HepG2 (cell line): ENCODE results near the gene CHMP6. TPM values are rescaled to one million over a fixed set of nuclear protein-coding genes. Genes with fewer than 3 reads are reported as not detected.

Experiments
- ATAC-seq: fragments of 200-7000 bp; cut with Tn5 transposase; 3 replicates; pipeline ENCODE4 v1.9.1; 2020; ENCODE audit warnings: mild to moderate bottlenecking, moderate library complexity
- BruUV-seq: library from RNA; stranded (reverse); fragments of 400-500 nt; replicated peaks from 2 replicates; lab custom pipeline; 2021; lab: Mats Ljungman, UMichigan
- CTCF ChIA-PET: fragments of 300-600 bp; formaldehyde crosslinking; extraction: SDS; loops from one replicate; lab custom pipeline; 2021; ENCODE audit warnings: low total read pairs, inconsistent platforms, low intra/inter-chr PET ratio; lab: Yijun Ruan, JAX
- POLR2A ChIA-PET: fragments of 350-600 bp; sonication (Branson Sonifier 250); formaldehyde crosslinking; loops from one replicate; lab custom pipeline; 2020; ENCODE audit warnings: antibody characterized with exemption, inconsistent platforms; lab: Yijun Ruan, JAX
- DNase-seq: peaks from one replicate; pipeline ENCODE4 v3.0.0-alpha.2; 2015; ENCODE audit warnings: low spot score
- FAIRE-seq: peaks from 3 replicates; lab custom pipeline; 2011; peaks lifted over from hg19 to GRCh38; lab: Jason Lieb, UNC
- H2AFZ ChIP-seq: one replicate; pipeline ENCODE4 v1.6.1; 2011; ENCODE audit warnings: low read length, inconsistent platforms
- H3K27ac ChIP-seq: fragments of 300-600 bp; 3 replicates; pipeline ENCODE4 v1.8.0; 2011; ENCODE audit warnings: mixed run types, mild to moderate bottlenecking, mixed read lengths, low read length, inconsistent platforms; ENCODE audit not compliant: insufficient read depth; ENCODE audit errors: extremely low read length
- H3K27me3 ChIP-seq, 2 experiments: fragments of 200-600 bp in 1 of 2; 2 replicates in 1 of 2; 3 replicates in 1 of 2; pipeline versions ENCODE4 v1.6.0 to v1.8.0; 2011; ENCODE audit warnings: low read length in 2 of 2, mild to moderate bottlenecking in 2 of 2, moderate library complexity in 2 of 2, inconsistent platforms in 1 of 2; ENCODE audit not compliant: insufficient read depth in 2 of 2, control insufficient read depth in 1 of 2
- H3K36me3 ChIP-seq, 2 experiments: fragments of 200-600 bp in 1 of 2; replicated peaks in 1 of 2; 2 replicates in 1 of 2; 3 replicates in 1 of 2; pipeline versions ENCODE4 v1.5.1 to v1.8.0; 2011; ENCODE audit warnings: low read length in 2 of 2, inconsistent platforms in 1 of 2; ENCODE audit not compliant: insufficient read depth in 2 of 2, control insufficient read depth in 1 of 2
- H3K4me1 ChIP-seq: 2 replicates; pipeline ENCODE4 v1.5.1; 2012; ENCODE audit warnings: low read length, inconsistent platforms; ENCODE audit not compliant: insufficient read depth
- H3K4me2 ChIP-seq: 2 replicates; pipeline ENCODE4 v1.6.0; 2011; ENCODE audit warnings: low read depth, low read length, inconsistent platforms
- H3K4me3 ChIP-seq, 3 experiments: fragments of 200-600 bp in 1 of 3; sonication (generic), shearing (Covaris generic) in 1 of 3; replicated peaks in 1 of 3; 2 replicates each; pipeline ENCODE4 v1.5.1; 2011 to 2016; ENCODE audit warnings: low read length in 3 of 3, inconsistent platforms in 2 of 3, low read depth in 2 of 3, mild to moderate bottlenecking in 2 of 3, control low read depth in 1 of 3, mixed read lengths in 1 of 3; ENCODE audit not compliant: insufficient read depth in 1 of 3
- H3K79me2 ChIP-seq: one replicate; pipeline ENCODE4 v1.6.1; 2011; ENCODE audit warnings: low read length, inconsistent platforms; ENCODE audit not compliant: insufficient read depth
- H3K9ac ChIP-seq: 2 replicates; pipeline ENCODE4 v1.6.0; 2011; ENCODE audit warnings: mild to moderate bottlenecking, low read depth, low read length, inconsistent platforms; ENCODE audit not compliant: insufficient read depth
- H3K9me3 ChIP-seq: 2 replicates; pipeline ENCODE4 v1.5.1; 2012; ENCODE audit warnings: mild to moderate bottlenecking, low read length
- H4K20me1 ChIP-seq: 2 replicates; pipeline ENCODE4 v1.6.0; 2011; ENCODE audit warnings: inconsistent platforms, mild to moderate bottlenecking, low read length, moderate library complexity; ENCODE audit not compliant: insufficient read depth
- AHR ChIP-seq: IDR thresholded peaks from 2 replicates; pipeline ENCODE4 v1.6.1; 2018; ENCODE audit warnings: missing genetic modification reagents, missing compliant biosample characterization
- HNRNPK ChIP-seq: fragments of 200-400 bp; formaldehyde crosslinking; IDR thresholded peaks from 2 replicates; pipeline ENCODE4 v1.6.1; 2018; ENCODE audit warnings: low read length, low read depth, moderate library complexity, mild to moderate bottlenecking; ENCODE audit not compliant: poor library complexity, severe bottlenecking
- KLF13 ChIP-seq: sonication (generic); formaldehyde crosslinking; IDR thresholded peaks from 2 replicates; pipeline ENCODE4 v1.4.0; 2020; ENCODE audit warnings: mild to moderate bottlenecking, missing genetic modification reagents
- NCOA1 ChIP-seq: sonication (generic); formaldehyde crosslinking; IDR thresholded peaks from 2 replicates; pipeline ENCODE4 v1.9.0; 2021; ENCODE audit warnings: missing genetic modification reagents
- SP140L ChIP-seq: sonication (generic); formaldehyde crosslinking; IDR thresholded peaks from 2 replicates; pipeline ENCODE4 v1.4.0; 2020; ENCODE audit warnings: missing genetic modification reagents, borderline replicate concordance
- ZFX ChIP-seq: sonication (generic); formaldehyde crosslinking; IDR thresholded peaks from 2 replicates; pipeline ENCODE4 v1.4.0; 2020; ENCODE audit warnings: mild to moderate bottlenecking, low read depth, missing genetic modification reagents, moderate library complexity
- ZIK1 ChIP-seq: sonication (generic); formaldehyde crosslinking; IDR thresholded peaks from 2 replicates; pipeline ENCODE4 v1.5.0; 2020; ENCODE audit warnings: mild to moderate bottlenecking, low read depth, missing genetic modification reagents, borderline replicate concordance
- ZNF274 ChIP-seq: sonication (generic); formaldehyde crosslinking; IDR thresholded peaks from 2 replicates; pipeline ENCODE4 v1.5.1; 2020; ENCODE audit warnings: mild to moderate bottlenecking, missing genetic modification reagents
- whole genome bisulfite sequencing: methylation state at CpG from one replicate; pipeline ENCODE4 v1.1.6; 2017; ENCODE audit warnings: low lambda C conversion rate; 5-methylcytosine and 5-hydroxymethylcytosine counted together
- in situ Hi-C: cut with HindIII; loops from 2 replicates; pipeline ENCODE4 v1.10.0; 2017; ENCODE audit warnings: low pct_unique_long_range_greater_than_20kb; ENCODE audit not compliant: extremely low pct_ligation_motif_present
- intact Hi-C: fragments of 100-400 bp; cut with micrococcal nuclease; formaldehyde crosslinking; loops from one replicate; pipeline ENCODE4 v1.10.0; 2022; ENCODE audit not compliant: unreplicated experiment
- polyA plus RNA-seq, 8 experiments: library from polyadenylated mRNA; depleted of rRNA in 3 of 8; stranded (reverse) in 7 of 8; unstranded in 1 of 8; fragments of >200 nt; fragmentation: Illumina TruSeq in 4 of 8; extraction: Trizol in 4 of 8; gene quantifications; 2 replicates each; pipeline versions ENCODE4 v1.2.1 to v1.2.3, GENCODE V29; 2011 to 2016; ENCODE audit warnings: low read depth in 4 of 8, missing spikeins in 1 of 8, mixed read lengths in 1 of 8; ENCODE audit not compliant: insufficient read depth in 1 of 8
- total RNA-seq, 5 experiments: library from RNA; depleted of rRNA; stranded (reverse); fragments of >200 nt; fragmentation: Illumina TruSeq; extraction: Trizol; gene quantifications; 2 replicates each; pipeline ENCODE4 v1.2.3, GENCODE V29; 2016; ENCODE audit warnings: low read depth in 1 of 5
- TF ChIP-seq, protein P1 (sequence below): sonication (generic); formaldehyde crosslinking; IDR thresholded peaks from one replicate; pipeline ENCODE4 v1.5.1; 2020; ENCODE audit warnings: mild to moderate bottlenecking, missing genetic modification reagents; ENCODE audit errors: not compliant biosample characterization
- TF ChIP-seq, protein P2 (sequence below): sonication (generic); formaldehyde crosslinking; IDR thresholded peaks from 2 replicates; pipeline ENCODE4; 2020; ENCODE audit warnings: missing genetic modification reagents, mild to moderate bottlenecking, borderline replicate concordance

CHMP6 gene
- total and polyA plus RNA-seq, 2 of the 13 experiments (the other 11 are each of a cell fraction or from before 2014, with no cell fraction given) = 11.1 to 24.2 TPM

DNA sequence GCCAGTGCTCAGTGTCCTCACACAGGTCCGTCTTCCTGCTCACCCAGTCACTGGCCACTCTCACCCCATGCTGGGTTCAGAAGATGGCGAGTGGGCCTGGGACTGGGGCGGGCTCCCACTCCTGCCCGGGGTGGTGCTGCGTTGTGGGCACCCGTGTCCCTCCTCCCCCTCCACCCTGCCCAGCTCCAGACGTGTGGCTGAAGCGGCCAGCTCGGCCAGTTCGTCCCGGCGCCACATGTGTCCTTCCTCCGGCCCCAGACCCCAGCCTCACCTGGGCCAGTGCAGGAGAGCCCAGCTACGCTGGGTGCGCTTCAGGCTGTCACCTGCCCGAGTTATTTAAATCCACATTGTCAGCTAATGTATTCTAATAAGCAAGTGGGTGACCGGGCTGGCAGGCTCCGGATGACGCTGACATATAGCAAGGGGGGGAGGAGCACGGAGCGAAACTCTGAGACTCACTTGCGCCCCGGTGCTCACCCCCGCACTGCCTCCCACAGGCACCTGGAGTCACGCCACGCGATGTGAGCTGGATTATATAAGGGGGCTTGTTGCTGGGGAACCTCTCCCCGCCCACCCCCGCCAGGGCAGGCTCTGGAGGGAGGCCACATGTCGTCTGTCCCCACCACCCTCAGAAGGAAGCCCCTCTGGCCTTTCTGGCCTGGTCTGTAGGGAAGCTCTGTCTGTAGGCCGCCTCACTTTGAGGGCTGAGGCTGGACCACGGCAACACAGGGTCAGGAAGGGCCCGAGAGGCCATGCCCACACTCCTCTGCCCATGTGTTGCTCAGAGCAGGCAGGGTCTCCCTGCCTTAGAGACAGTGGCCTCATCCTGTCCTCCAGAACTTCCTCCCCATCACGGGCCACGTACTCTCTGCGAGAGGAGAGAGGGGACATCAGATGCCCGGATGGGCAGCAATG, 36.2 kb downstream of the CHMP6 start:
- POLR2A ChIA-PET = interaction anchor here (1.8 kb wide), 1 partner anchor 10 kb away, joined by 5 read pairs; no protein-coding TSS in a partner anchor
- CTCF ChIA-PET = no interaction called here
- intact Hi-C loops = no loop called here
- Histone ChIP-seq H3K36me3 (no peaks in the 10 kb centered on the region), H4K20me1 (0 out of 2 replicates have a peak, but pooled peaks cover 1% of the 10 kb centered on the region), H3K9me3 (no peaks in the 10 kb centered on the region), H3K27ac (no peak overlapping the region), H3K27me3 (peaks cover 17 to 44% of the 10 kb centered on the region in 2 experiments; a peak in 4 of 5 replicates), H2AFZ (no peak overlapping the region), H3K4me2 (no peak overlapping the region), H3K9ac (no peak overlapping the region), H3K79me2 (no peaks in the 10 kb centered on the region), H3K4me1 (peaks cover 73% of the 10 kb centered on the region), H3K4me3 (no peak overlapping the region; a peak in 1 of 6 replicates)
- in situ Hi-C loops = no loop called here
- FAIRE-seq (no peak), ATAC-seq (no peak), DNase-seq (no peak)
- WGBS = 36% methylated on average over 27 of the region's 37 CpGs
- BruUV-seq = no TSS peak
- TF ChIP-seq SP140L (CRISPR knock-in tag) = no peak
- peak; percentile 13; the same call in 1 of the 2 replicates for TF ChIP-seq AHR (CRISPR knock-in tag)
- TF ChIP-seq ZNF274 (CRISPR knock-in tag) = 0 out of 2 replicates have a peak, but pooled peaks have one; percentile 49
- TF ChIP-seq, protein P1, sequence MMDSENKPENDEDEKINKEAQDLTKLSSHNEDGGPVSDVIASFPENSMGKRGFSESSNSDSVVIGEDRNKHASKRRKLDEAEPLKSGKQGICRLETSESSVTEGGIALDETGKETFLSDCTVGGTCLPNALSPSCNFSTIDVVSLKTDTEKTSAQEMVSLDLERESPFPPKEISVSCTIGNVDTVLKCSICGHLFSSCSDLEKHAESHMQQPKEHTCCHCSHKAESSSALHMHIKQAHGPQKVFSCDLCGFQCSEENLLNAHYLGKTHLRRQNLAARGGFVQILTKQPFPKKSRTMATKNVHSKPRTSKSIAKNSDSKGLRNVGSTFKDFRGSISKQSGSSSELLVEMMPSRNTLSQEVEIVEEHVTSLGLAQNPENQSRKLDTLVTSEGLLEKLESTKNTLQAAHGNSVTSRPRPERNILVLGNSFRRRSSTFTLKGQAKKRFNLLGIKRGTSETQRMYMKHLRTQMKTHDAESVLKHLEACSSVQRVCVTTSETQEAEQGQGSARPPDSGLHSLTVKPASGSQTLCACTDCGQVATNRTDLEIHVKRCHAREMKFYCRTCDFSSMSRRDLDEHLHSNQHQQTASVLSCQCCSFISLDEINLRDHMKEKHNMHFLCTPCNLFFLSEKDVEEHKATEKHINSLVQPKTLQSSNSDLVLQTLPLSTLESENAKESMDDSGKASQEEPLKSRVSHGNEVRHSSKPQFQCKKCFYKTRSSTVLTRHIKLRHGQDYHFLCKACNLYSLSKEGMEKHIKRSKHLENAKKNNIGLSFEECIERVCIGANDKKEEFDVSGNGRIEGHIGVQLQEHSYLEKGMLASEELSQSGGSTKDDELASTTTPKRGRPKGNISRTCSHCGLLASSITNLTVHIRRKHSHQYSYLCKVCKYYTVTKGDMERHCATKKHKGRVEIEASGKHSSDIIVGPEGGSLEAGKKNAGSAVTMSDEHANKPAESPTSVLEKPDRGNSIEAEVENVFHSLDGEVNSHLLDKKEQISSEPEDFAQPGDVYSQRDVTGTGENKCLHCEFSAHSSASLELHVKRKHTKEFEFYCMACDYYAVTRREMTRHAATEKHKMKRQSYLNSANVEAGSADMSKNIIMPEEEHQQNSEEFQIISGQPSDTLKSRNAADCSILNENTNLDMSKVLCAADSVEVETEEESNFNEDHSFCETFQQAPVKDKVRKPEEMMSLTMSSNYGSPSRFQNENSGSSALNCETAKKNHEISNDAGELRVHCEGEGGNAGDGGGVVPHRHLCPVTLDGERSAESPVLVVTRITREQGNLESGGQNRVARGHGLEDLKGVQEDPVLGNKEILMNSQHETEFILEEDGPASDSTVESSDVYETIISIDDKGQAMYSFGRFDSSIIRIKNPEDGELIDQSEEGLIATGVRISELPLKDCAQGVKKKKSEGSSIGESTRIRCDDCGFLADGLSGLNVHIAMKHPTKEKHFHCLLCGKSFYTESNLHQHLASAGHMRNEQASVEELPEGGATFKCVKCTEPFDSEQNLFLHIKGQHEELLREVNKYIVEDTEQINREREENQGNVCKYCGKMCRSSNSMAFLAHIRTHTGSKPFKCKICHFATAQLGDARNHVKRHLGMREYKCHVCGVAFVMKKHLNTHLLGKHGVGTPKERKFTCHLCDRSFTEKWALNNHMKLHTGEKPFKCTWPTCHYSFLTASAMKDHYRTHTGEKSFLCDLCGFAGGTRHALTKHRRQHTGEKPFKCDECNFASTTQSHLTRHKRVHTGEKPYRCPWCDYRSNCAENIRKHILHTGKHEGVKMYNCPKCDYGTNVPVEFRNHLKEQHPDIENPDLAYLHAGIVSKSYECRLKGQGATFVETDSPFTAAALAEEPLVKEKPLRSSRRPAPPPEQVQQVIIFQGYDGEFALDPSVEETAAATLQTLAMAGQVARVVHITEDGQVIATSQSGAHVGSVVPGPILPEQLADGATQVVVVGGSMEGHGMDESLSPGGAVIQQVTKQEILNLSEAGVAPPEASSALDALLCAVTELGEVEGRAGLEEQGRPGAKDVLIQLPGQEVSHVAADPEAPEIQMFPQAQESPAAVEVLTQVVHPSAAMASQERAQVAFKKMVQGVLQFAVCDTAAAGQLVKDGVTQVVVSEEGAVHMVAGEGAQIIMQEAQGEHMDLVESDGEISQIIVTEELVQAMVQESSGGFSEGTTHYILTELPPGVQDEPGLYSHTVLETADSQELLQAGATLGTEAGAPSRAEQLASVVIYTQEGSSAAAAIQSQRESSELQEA (CRISPR knock-in tag) = no peak
- no peak for TF ChIP-seq NCOA1 (CRISPR knock-in tag)
- TF ChIP-seq ZFX (CRISPR knock-in tag) = 0 out of 2 replicates have a peak, but pooled peaks have one; percentile 33
- no peak for TF ChIP-seq HNRNPK
- TF ChIP-seq KLF13 (CRISPR knock-in tag) = no peak
- no peak for TF ChIP-seq ZIK1 (CRISPR knock-in tag)
- TF ChIP-seq, protein P2, sequence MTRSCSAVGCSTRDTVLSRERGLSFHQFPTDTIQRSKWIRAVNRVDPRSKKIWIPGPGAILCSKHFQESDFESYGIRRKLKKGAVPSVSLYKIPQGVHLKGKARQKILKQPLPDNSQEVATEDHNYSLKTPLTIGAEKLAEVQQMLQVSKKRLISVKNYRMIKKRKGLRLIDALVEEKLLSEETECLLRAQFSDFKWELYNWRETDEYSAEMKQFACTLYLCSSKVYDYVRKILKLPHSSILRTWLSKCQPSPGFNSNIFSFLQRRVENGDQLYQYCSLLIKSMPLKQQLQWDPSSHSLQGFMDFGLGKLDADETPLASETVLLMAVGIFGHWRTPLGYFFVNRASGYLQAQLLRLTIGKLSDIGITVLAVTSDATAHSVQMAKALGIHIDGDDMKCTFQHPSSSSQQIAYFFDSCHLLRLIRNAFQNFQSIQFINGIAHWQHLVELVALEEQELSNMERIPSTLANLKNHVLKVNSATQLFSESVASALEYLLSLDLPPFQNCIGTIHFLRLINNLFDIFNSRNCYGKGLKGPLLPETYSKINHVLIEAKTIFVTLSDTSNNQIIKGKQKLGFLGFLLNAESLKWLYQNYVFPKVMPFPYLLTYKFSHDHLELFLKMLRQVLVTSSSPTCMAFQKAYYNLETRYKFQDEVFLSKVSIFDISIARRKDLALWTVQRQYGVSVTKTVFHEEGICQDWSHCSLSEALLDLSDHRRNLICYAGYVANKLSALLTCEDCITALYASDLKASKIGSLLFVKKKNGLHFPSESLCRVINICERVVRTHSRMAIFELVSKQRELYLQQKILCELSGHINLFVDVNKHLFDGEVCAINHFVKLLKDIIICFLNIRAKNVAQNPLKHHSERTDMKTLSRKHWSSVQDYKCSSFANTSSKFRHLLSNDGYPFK = 0 out of 2 replicates have a peak, but pooled peaks have one; percentile 33
